Measurements from ENCODE around the gene KIF6.

Gene KIF6

GRCh38 chr6:39666706-39667489, 58.3 kb downstream of the KIF6 start:
- in situ Hi-C loops (cut with MboI; ENCODE audit: low sequenced_read_pairs), result no loop called here

DNA sequence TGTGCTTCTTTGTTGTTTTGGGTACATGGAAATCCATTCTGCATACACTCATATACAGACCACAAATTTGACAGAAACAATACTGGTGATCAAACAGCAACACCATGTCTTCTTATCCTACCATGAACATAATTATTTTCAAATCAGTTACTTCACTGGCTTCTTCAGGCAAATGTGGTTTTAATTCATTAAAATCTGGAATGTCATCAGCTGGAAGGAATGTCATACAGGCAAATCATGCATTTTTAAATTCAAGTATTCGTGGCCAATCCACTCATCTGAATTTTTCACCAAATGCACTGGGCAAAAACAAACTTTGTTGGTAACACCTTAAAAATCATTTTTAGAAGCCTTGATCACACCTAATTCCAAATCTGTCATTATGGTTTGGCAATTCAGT, 59.3 kb downstream of the KIF6 start:
- in situ Hi-C loops (cut with MboI; ENCODE audit: low sequenced_read_pairs), result no loop called here

- in situ Hi-C loops (cut with MboI; ENCODE audit: low sequenced_read_pairs), result no loop called here
These were observed 61.0 kb downstream of the KIF6 start for GRCh38 chr6:39664173-39664572.

DNA sequence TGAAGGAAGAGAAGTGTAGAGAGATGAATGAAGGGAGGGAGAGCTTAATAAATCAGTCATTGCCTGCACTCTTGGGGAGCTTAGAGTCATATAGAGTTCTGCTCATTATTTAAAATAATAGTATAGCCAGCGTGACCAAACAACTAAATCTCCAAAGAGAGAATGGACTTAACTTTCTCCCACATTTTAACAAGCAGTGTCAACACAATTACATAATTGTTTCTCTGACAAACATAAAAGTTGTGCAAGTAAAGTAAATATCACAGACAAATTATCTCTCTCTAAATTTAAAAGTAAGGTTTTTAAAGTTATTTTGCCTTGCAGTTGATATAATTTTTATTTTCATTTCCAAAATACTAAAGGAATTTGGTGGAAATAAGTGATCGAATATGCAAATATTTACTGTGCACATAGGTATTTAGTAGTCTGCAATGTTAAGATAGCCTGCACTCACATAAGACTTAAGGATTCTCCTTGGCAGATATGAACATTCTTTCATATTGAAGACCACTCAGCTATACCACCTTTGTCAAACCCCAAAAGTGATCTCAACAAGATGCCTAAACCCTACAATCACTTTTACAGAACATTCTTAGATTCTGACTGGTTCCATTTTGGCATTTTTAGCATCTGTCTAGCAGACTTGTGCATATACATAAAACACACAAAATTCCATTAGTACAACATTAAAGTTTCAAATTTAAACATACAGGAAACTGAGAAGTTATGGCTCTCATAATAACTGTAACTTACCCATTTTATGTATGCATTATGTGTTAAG, 67.7 kb downstream of the KIF6 start:
- in situ Hi-C loops (cut with MboI; ENCODE audit: low sequenced_read_pairs), result no loop called here

- in situ Hi-C loops (cut with MboI; ENCODE audit: low sequenced_read_pairs), result no loop called here
These were observed 71.1 kb downstream of the KIF6 start for GRCh38 chr6:39654121-39654520.

- in situ Hi-C loops (cut with MboI; ENCODE audit: low sequenced_read_pairs), result no loop called here
These were observed 71.6 kb downstream of the KIF6 start for GRCh38 chr6:39653612-39654011.

DNA sequence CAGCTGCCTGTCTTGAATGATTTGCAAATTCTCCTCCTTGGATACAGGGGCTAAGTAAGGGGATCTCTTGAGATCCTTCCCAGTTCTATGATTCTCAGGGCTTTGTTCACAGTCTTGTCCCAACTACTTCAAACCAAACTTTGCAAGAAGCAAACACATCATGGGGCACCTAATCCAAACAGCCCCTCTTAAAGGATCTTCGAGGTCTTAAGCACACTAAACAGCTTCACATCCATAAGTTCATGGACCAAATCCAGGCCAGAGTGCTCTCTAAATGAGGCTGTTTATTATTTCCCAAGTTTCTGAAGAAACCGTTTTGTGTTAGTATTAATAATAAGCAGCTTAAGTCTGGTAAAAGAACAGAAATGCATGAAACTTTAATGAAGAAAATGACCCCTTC, 75.2 kb downstream of the KIF6 start:
- in situ Hi-C loops (cut with MboI; ENCODE audit: low sequenced_read_pairs), result no loop called here

DNA sequence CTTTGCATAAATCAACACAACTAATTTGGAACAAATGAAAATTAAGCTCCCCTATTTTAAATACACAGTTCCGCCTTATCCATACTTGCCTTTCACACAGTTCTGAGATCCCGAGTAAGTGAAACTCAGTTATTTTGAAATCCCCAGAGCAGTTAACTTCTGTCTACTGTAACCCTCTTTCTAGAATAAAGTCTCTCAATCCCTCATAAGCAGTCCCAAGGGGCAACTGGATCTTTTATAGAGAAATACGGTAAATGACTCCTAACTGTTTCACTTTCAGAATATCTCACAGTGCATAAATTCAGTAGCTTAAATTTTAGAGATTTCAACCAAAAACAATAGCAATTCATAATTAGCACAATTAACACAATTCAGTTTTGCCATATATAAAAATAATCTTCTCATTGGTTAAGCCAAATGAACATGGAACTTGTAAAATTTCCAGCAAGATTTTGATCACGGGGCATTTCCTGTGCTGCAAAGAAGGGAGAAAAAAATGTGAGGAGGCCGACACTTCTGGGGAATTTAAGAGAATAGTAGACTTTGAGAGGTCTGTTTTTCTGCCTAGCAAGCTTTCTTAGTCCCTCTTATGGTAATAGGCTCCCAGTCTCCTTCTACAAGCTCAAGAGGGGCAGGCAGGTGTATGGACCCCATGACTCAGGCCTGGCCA, 78.3 kb downstream of the KIF6 start:
- in situ Hi-C loops (cut with MboI; ENCODE audit: low sequenced_read_pairs), result no loop called here

DNA sequence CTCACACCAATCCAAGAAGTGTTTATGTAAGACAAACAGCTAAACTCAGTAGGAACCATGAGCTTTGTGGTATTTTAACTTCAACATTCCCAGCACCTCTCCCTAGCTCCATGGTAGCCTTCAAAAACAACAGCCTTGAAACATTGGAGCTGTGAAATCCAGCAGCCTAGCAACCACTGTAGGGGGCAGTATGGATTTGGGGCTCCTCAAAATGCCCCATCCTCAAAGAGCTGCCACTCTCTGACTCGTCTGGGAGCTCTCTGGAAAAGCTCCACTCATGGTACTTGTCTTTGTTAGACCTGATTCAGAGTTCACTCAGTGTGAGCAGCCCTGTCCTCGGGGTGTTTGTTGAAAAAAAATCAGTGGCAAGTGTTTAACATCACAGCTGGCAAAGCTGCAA, 82.9 kb downstream of the KIF6 start:
- in situ Hi-C loops (cut with MboI; ENCODE audit: low sequenced_read_pairs), result no loop called here

- in situ Hi-C loops (cut with MboI; ENCODE audit: low sequenced_read_pairs), result no loop called here
These were observed 86.9 kb downstream of the KIF6 start for GRCh38 chr6:39638126-39638822.

DNA sequence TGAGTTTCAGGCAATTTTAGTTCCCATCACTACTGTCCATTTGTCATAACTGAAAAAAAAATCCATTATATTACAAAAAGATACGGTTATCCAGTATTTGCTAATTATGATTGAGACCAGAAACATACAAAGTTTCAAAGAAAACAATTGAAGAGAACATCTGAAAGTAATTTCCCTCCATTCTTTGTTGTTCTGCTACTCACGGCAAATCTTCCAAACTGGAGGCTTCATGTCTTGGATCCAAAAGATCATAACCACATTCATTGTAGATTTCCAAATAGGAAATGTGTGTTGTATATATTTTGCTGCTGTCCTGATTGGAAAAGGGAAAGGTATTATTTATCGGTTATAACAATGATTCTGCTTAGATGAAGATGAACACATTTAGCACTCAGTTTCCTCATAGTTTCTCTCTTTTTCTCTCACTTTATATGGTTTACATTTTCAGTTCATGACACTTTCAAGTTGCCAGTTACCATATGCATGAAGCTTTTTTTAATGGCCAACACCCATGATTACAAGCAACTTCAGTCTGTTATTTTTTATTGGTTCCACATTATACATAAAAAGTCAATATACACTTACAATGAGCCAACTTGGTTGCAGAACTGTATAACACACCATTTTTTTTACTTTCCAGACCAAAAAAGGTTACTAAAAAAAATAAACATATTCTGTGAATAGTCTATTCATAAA, 90.4 kb downstream of the KIF6 start:
- in situ Hi-C loops (cut with MboI; ENCODE audit: low sequenced_read_pairs), result no loop called here

- in situ Hi-C loops (cut with MboI; ENCODE audit: low sequenced_read_pairs), result no loop called here
These were observed 100.0 kb downstream of the KIF6 start for GRCh38 chr6:39625209-39625608.

DNA sequence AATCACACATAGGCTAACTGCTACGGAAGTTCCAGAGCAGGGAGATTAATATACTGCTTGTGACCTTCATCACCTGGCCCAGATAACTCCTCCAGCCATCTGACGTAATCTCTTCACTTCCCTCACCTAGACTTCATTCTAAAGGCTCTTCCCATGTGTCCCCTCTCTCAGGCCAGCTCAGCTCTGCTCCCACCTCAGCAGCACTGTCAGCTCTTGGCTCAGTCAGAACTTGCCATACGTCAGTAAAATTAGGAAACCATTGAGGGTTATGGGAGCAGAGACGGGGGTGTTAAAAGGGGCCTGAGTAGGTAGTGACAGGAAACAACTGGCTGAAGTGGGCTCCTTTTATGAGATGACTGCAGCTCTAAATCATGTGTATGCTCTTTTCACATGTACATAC, 101.5 kb downstream of the KIF6 start:
- in situ Hi-C loops (cut with MboI; ENCODE audit: low sequenced_read_pairs), result no loop called here

GRCh38 chr6:39617520-39617919, 107.7 kb downstream of the KIF6 start:
- in situ Hi-C loops (cut with MboI; ENCODE audit: low sequenced_read_pairs), result no loop called here

DNA sequence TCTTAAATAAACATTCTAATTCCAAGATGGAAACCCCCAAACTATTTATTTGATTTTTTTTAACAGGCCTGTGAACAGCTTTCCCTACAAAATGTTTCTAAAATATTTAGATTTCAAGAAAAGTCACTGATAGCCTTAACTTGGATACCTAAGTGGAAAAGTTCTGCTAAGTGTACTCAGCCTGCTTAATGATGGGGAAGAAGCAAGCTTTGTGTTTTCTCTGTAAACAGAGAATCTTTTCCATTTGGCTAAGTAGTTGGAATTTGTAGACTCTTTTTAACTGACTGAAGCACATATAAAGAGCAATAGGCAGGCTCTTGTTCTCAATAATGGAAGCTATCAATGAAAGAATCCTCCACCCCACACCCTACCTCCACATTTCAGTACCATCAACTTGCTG, 108.2 kb downstream of the KIF6 start:
- in situ Hi-C loops (cut with MboI; ENCODE audit: low sequenced_read_pairs), result no loop called here

- in situ Hi-C loops (cut with MboI; ENCODE audit: low sequenced_read_pairs), result no loop called here
These were observed 109.6 kb downstream of the KIF6 start for GRCh38 chr6:39615622-39616021.

GRCh38 chr6:39614393-39614950, 110.7 kb downstream of the KIF6 start:
- in situ Hi-C loops (cut with MboI; ENCODE audit: low sequenced_read_pairs), result no loop called here

- in situ Hi-C loops (cut with MboI; ENCODE audit: low sequenced_read_pairs), result no loop called here
These were observed 115.0 kb downstream of the KIF6 start for GRCh38 chr6:39610221-39610620.

GRCh38 chr6:39608652-39609345, 116.4 kb downstream of the KIF6 start:
- in situ Hi-C loops (cut with MboI; ENCODE audit: low sequenced_read_pairs), result no loop called here

Data from HL-60/S4 treated with phorbol 12-myristate 13-acetate at 8.2 ng/mL for 4 days and 3 days (cell line).